Erythroblast (primary cell): ENCODE data around the gene IDS.
"Not testable (repeated sequence)": the region's sequence is repeated elsewhere in the genome, so short reads cannot be mapped to it uniquely, and the experiment has no call there.

Source experiments
- DNase-seq, 2 experiments: peaks; one replicate each; lab custom pipeline; 2025; lab: John Stamatoyannopoulos, UW
- GATA1 ChIP-seq: IDR thresholded peaks from 2 replicates; pipeline ENCODE4 v1.6.1; 2011; ENCODE audit warnings: low read depth, mild to moderate bottlenecking, control low read depth, low read length, moderate library complexity
- POLR2A ChIP-seq: IDR thresholded peaks from 2 replicates; pipeline ENCODE4 v1.6.1; 2011; ENCODE audit warnings: mild to moderate bottlenecking, low read length

Gene IDS

DNA sequence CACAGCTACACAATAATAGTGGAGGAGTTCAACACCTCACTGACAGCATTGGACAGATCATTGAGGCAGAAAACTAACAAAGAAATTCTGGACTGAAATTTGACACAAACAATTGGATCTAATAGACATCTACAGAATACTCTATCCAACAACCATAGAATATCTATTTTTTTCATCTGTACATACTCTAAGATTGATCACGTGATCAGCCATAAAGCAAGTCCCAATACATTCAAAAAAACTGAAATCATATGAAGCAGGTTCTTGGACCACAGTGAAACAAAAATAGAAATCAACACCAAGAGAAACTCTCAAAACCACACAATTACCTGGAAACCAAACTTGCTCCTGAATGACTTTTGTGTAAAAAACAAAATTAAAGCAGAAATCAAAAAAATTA, 12.2 kb upstream of the IDS start:
- no peak for DNase-seq
- no peak for TF ChIP-seq GATA1
- TF ChIP-seq POLR2A = no peak

DNA sequence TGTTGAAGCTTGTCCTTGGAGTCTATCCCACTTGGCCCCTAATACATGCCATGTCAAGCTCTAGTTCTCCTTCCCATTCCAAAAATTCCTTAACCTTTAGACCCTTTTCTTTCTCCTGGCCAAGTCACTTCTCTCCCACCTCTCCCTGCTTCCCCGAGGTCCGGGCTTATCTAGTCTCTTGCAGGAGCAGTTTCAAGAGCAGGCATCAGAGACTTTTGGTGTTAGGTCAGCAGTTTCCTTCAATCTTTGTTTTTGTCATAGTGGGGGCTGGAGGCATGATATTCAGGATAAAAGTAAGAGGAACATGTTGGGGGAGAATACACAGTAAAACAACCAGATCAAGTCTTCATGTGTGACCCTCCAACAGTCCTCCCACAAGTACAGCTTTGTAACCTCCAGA, 11.5 kb upstream of the IDS start:
- DNase-seq = peak; percentile 15 to 17
- TF ChIP-seq GATA1 = no peak
- no peak for TF ChIP-seq POLR2A

DNA sequence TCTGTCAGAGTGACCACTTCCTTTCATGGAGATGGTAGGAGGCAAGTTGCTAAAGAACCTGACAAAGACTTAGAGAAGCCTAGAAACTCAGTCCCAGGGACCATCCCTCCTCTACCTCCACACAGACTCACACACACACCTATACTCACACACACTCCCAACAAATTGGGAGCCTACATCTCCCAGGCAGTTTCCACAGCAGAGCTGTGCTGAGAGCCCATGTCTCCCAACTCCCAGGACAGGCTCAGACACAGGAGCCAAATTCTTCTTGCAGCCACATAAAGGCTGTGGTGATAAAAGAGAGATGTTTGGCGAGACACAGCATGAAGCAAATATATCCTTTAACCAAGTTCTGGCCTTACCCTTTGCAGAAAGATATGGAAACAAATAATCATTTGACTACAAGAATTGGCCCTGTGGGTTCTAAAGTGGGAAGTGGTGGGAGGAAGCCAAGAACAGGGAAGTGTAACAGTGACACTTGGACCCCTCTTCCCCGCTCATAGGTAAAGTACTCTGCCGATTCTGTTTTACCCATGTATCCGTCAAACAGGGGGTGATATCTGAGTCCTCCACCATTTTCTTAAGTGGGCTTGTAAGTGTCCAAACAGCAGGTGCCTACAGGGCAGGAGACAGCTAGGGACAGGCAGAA, 11.0 kb upstream of the IDS start:
- TF ChIP-seq POLR2A (no peak), GATA1 (no peak)
- no peak for DNase-seq

DNA sequence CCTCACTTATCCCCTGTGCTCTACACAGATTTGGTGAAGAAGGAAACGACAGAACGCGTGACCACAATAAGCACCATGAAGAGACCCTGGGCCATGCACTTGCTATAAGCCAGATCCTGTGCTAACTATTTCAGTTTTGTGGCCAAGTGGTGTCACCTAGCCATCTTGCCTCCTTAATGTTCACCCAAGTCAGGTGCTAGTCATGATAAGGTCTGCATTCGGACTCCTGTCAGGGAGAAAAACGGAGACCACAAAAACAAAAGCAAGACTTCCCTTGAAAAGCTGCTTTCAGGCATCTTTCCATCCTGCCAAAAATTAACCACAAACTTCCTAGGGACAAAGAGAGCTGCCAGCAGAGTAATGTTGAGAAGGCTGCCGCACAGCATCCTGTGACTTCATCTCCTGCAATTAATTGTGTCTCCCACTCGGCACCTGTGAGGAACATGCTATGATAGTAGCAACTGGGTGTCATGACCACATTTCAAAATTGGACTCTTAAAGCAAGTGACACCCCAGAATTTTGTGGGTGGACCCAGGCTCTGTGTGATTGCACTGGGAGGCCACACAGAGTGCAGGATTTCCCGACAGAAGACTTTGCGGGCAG, 8.8 kb upstream of the IDS start:
- DNase-seq = peak; percentile 1 to 4
- TF ChIP-seq GATA1 (no peak), POLR2A (no peak)

DNA sequence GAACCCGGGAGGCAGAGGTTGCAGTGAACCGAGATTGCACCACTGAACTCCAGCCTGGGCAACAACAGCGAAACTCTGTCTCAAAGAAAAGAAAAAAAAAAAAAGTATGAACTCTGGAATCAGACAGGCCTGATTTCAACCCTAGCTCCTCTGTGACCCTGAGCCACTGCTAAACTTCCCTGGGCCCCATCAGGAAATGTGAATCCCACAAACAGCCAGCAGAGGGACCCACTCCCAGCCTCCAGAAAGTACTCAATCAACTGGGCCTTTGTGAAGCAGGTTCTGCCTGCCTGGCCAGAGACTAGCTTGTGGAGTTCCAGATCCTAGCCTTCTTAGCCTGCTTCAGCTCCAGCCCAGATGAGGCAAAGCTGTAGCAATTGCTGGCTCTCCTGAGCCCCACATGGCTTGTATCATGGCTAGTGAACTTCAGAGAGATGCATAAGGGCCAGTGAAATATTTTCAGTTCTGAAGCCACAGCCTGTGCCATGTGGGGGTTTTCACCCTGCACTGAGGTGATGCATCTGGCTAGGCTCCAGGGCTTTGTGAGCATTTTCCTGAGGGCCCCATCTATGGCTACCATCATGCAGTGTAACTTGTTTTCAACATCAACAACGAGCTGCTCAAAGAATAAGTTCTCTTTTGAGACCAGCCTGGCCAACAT, 7.2 kb upstream of the IDS start:
- peak; percentile 59 to 72 for DNase-seq
- TF ChIP-seq GATA1 (no peak), POLR2A (no peak)

DNA sequence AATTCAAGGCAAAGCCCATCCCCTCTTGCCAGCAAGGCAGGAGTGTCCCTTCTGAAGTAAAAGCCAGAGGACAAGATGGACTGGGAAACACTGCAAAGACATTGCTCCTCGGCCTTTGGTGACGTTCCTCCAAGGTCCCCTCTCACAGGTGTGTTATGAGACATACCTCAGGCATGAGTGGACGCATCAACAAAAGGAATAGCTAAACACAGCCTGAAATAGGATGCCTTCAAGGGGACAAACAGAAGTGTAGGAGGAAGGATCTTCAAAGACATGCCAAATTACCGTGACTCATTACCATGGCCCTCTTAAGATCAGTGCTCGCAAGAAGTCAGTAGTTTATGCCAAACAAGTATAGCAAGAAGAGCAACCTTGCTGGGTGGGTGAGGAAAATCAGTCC, 6.0 kb upstream of the IDS start:
- no peak for TF ChIP-seq GATA1
- no peak for TF ChIP-seq POLR2A
- DNase-seq = no peak

DNA sequence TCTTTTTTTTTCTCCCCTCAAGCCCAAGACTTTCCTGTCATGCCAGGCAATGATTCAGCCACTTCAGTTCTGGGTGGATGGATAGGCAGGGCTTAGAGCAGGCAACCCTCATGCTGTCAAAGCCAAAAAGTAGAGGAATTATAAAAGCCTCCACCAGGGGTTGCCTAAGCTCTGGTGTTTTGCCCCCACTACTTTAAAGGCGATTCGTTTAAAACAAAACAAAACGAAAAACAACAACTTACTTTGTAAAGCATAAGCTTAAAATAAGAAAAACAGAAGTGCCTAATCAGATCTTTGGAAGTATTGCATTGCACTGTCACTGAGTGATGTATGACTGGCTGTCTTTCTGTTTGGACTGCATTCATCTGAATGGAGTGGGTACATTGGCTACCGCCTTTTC, 5.3 kb upstream of the IDS start:
- TF ChIP-seq GATA1 (no peak), POLR2A (no peak)
- peak; percentile 5 to 47 for DNase-seq

DNA sequence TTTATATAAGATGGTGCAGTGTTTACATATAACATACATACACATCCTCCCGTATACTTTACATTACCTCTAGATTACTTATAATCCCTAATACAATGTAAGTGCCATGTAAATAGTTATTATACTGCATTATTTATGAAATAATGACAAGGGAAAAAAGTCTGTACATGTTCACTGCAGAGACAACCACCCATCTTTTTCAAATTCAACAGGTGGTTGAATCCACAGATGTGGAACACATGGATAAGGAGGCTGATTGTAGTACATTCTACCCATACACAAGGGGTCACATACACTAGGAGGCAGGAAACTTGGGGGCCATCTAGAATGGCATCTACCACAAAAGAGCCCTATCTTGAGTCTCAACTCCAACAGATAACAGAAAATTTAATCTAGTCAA, 3.4 kb upstream of the IDS start:
- DNase-seq = no peak
- no peak for TF ChIP-seq POLR2A
- no peak for TF ChIP-seq GATA1

DNA sequence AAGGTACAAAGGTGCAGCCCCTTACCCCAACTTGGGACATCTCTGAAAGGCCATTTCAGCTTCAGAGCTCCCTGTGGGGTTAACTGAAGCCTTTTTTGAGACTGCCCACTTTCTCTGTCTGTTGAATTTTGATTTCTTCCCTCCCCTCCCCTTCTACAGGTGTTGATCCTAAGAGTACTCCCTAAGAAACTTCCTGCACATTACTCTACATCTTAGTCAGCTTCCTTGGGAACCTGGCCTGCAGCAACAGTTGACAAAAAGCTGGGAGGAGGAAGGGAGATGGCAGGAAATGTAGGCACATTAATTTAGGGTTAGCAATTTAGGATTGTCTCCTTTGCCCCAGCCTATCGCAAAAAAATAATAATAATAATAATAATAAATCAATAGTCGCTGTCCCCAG, 1.2 kb upstream of the IDS start:
- no peak for DNase-seq
- TF ChIP-seq POLR2A (no peak), GATA1 (no peak)

DNA sequence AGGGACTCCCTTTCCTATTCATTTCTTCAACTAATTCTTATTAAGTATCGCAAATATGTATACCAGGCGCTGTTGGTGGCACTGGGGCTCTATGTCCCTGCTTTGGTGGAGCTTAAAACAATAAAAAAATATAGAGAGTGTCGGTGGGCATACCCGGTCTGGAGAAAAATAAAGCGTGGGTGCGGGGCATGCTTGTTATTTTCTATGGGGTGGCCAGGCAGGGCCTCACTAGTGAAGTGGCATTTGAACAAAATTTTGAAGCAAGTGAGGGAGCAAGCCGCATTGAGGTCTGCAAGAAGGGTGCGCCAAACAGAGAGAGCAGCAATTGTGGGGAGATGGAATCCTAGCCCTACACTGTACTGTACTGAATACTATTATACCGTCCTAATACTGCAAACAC, 565 bp upstream of the IDS start:
- no peak for DNase-seq
- TF ChIP-seq POLR2A (no peak), GATA1 (no peak)

DNA sequence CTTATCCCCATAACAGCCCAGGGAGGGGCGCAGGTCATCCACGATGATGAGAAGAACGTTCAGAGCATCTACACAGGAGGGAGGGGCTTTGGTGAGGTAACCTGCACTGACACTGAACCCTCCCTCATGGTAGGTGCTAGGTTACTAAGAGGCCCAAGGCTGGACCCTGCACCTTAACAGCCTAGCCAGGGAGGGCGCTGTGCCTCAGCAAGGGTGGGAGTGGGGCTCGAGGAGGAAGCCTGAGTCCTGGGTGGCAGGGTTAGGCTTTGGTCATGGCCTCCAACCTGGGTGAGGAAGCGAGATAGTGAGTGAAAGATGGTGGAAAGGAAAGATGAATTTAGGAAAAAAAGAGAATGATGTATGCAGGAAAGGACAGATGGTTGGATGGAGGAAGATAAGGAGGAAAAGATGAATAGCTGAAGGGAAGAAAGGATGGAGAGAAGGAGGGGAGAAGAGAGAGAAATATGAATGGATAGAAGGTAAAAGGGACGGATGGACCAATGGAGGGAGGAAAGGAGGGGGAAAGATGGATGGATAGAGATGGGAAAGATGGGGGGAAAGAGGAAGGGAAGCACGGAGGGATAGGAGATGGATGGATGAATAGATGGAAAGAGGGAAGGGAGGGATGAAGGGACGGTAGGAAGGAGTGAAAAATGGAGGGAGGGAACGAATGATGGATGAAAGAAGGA, 736 bp downstream of the IDS start:
- no peak for TF ChIP-seq POLR2A
- no peak for TF ChIP-seq GATA1
- DNase-seq = peak; percentile 46 to 55

DNA sequence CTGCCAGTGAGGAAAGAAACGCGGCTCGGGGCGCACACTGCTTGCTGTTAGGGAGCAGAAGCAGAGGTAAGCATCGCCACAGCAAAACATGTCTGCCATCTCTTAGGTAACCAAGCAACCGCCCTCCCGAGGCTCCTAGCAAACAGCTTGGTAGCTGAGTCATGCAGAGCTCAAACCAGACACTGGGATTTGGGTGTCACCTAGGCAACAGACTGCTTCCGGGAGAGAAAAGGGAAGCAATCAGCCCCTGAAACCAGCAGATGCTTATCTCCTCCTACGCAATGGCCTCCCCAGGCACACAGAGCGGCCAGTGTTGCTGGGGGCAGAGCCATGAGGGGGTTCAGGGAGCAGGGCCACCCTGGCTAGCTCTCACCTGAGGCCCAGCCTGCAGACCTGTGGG, 1.7 kb downstream of the IDS start:
- peak; percentile 67 to 69 for DNase-seq

DNA sequence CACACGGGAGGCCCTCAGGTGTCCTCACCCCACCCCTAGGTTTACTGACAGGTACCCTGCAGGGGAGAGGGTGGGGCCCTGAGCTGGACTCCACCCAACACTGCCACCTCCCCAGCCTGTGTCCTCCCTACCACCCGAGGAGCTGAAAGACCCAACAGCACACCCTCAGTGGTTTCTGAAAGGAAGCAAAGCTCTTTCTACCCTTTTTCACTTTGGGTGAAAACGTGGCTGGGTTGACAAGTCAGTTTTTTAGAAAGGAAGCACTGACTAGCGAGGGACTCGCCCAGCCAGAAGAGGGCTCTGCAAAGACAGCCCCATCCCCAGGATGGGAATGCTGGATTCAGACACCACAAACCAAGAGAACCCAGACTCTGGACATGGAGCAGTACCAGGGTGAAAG, 2.2 kb downstream of the IDS start:
- DNase-seq = not testable (repeated sequence)

DNA sequence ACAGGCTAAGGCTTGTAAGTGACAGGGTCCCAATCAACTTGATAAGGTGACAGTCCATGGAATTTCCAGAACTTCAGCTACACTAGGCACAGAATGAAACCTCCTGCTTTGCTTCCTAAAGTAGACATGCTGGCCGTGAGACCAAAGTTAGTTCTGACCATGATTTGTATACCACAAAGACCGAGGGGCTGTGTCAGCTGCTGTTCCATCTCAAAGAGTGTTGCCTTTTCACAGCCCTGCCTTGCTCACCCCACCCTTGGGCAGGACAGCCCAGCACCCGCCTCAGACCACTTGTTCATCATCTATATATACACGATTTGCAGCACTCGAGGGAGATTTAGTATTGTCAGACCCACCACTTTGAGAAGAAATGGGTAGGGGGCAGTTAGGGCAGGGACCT, 5.3 kb downstream of the IDS start:
- TF ChIP-seq POLR2A (no peak), GATA1 (no peak)
- DNase-seq = no peak
